ENCODE measurements around the gene ASCL2. TPM values are rescaled to one million over a fixed set of nuclear protein-coding genes. Genes with fewer than 3 reads are reported as not detected.

The ASCL2 gene
- total RNA-seq, 1 experiment from 2014 or later = 0.35 TPM

DNA sequence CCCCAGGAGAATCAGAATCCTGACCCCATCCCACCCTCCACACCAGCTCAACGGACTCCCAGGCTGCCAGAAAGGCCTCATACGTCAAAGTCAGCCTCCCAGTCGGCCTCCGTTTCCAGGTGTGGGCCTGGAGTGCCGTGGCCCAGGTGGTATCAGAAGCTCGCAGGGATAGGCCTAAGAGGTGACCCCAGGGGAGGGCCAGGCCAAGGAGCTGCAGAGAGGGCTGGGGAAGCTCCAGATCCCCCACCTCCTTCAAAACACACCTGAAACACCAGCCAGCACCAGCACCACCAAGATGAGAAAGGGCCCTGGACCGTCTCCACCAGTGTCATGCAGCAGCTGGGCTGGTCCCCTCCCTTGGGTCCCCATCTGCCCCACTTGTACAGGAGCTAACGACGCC, 20.3 kb downstream of the ASCL2 start:
- Histone ChIP-seq H3K79me1 (ENCODE audit: insufficient read depth, low read depth, low read length, poor library complexity, severe bottlenecking) (no peaks in the 10 kb centered on the region), H2AFZ (ENCODE audit: low read length) (no peak overlapping the region), H4K91ac (ENCODE audit: insufficient read length, low read depth, low read length) (no peak overlapping the region), H3K4me1 (ENCODE audit: insufficient read depth, low read length) (no peaks in the 10 kb centered on the region), H2BK12ac (ENCODE audit: insufficient read length, low read depth, low read length) (no peak overlapping the region), H3T11ph (ENCODE audit: low read length) (no peak overlapping the region), H4K20me1 (ENCODE audit: control insufficient read depth, insufficient read depth, insufficient read length) (no peaks in the 10 kb centered on the region), H3K4ac (ENCODE audit: low read depth, low read length) (no peak overlapping the region), H3K14ac (ENCODE audit: insufficient read depth, low read length) (no peak overlapping the region; the same call in 1 of the 2 replicates), H2BK15ac (ENCODE audit: low read depth, low read length) (no peak overlapping the region), H3K9me3 (ENCODE audit: control insufficient read depth, low read depth, low read length) (no peaks in the 10 kb centered on the region), H3K27ac (ENCODE audit: insufficient read length, low read depth, low read length) (no peak overlapping the region), H3K79me2 (ENCODE audit: insufficient read depth, low read length) (no peaks in the 10 kb centered on the region), H4K5ac (ENCODE audit: insufficient read length, low read depth, low read length) (no peak overlapping the region), H2BK120ac (ENCODE audit: low read depth, low read length, poor library complexity, severe bottlenecking) (no peak overlapping the region), H3K9ac (ENCODE audit: extremely low read depth, insufficient read length, low read length) (no peak overlapping the region), H2BK5ac (ENCODE audit: insufficient read length, low read length) (no peak overlapping the region), H2BK20ac (ENCODE audit: low read depth, low read length, poor library complexity, severe bottlenecking) (no peak overlapping the region), H3K4me2 (ENCODE audit: insufficient read depth, insufficient read length, low read length) (no peak overlapping the region), H3K23me2 (ENCODE audit: insufficient read length, low read depth, low read length, poor library complexity, severe bottlenecking) (peaks cover 2% of the 10 kb centered on the region), H3K56ac (ENCODE audit: insufficient read length, low read depth, low read length) (no peak overlapping the region), H4K8ac (replicated peaks; ENCODE audit: insufficient read length, low read depth, low read length) (no peak overlapping the region), H2AK5ac (ENCODE audit: insufficient read length, low read length) (no peak overlapping the region), H3K27me3 (ENCODE audit: insufficient read depth, low read length) (peaks cover 3% of the 10 kb centered on the region; the same call in 1 of the 2 replicates), H3K18ac (ENCODE audit: insufficient read length, low read depth, low read length) (no peak overlapping the region), H3K23ac (ENCODE audit: insufficient read length, low read depth, low read length) (no peak overlapping the region)
- H3K27me3 Mint-ChIP-seq (ENCODE audit: low read depth) = peaks cover 62% of the 10 kb centered on the region
- no peak for DNase-seq
- TF ChIP-seq, protein P1, sequence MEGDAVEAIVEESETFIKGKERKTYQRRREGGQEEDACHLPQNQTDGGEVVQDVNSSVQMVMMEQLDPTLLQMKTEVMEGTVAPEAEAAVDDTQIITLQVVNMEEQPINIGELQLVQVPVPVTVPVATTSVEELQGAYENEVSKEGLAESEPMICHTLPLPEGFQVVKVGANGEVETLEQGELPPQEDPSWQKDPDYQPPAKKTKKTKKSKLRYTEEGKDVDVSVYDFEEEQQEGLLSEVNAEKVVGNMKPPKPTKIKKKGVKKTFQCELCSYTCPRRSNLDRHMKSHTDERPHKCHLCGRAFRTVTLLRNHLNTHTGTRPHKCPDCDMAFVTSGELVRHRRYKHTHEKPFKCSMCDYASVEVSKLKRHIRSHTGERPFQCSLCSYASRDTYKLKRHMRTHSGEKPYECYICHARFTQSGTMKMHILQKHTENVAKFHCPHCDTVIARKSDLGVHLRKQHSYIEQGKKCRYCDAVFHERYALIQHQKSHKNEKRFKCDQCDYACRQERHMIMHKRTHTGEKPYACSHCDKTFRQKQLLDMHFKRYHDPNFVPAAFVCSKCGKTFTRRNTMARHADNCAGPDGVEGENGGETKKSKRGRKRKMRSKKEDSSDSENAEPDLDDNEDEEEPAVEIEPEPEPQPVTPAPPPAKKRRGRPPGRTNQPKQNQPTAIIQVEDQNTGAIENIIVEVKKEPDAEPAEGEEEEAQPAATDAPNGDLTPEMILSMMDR (conservative IDR thresholded peaks at IDR 0.05) = no peak
- no CpG with 5 or more reads among the region's 9 CpGs for WGBS (ENCODE audit: extremely low coverage, insufficient read length, low lambda C conversion rate)
- no peaks in the 10 kb centered on the region for H3K4me1 Mint-ChIP-seq
- H3K27ac Mint-ChIP-seq = no peak overlapping the region
- no peak overlapping the region for H3K4me3 Mint-ChIP-seq
- H3K9me3 Mint-ChIP-seq = peaks cover 0 to 16% of the 10 kb centered on the region in 2 experiments; a peak in 3 of 5 replicates
- no peaks in the 10 kb centered on the region; a peak in 1 of 7 replicates for H3K36me3 Mint-ChIP-seq (ENCODE audit: insufficient read depth in 1 of 3, low read depth in 3 of 3)

Measured in H9 (cell line).